ENCODE measurements around the gene SPC24.
"Not testable (repeated sequence)": the region's sequence is repeated elsewhere in the genome, so short reads cannot be mapped to it uniquely, and the experiment has no call there.

DNA sequence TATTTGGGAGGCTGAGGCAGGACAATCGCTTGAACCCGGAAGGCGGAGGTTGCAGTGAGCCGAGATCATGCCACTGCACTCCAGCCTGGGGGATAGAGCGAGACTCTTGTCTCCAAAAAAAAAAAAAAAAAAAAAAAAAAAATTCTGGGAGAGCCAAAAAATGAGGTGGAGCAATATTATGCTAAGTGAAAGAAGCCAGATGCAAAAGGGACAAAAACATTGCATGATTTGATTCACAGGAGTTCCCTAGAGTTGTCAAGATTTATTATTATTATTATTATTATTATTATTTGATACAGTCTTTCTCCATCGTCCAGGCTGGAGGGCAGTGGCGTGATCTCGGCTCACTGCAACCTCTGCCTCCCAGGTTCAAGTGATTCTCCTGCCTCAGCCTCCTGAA is 25.4 kb upstream of the SPC24 start:
- TF ChIP-seq, protein P1, sequence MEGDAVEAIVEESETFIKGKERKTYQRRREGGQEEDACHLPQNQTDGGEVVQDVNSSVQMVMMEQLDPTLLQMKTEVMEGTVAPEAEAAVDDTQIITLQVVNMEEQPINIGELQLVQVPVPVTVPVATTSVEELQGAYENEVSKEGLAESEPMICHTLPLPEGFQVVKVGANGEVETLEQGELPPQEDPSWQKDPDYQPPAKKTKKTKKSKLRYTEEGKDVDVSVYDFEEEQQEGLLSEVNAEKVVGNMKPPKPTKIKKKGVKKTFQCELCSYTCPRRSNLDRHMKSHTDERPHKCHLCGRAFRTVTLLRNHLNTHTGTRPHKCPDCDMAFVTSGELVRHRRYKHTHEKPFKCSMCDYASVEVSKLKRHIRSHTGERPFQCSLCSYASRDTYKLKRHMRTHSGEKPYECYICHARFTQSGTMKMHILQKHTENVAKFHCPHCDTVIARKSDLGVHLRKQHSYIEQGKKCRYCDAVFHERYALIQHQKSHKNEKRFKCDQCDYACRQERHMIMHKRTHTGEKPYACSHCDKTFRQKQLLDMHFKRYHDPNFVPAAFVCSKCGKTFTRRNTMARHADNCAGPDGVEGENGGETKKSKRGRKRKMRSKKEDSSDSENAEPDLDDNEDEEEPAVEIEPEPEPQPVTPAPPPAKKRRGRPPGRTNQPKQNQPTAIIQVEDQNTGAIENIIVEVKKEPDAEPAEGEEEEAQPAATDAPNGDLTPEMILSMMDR (IDR thresholded peaks at IDR 0.05; ENCODE audit: poor library complexity) = not testable (repeated sequence)
- TF ChIP-seq EZH2 (IDR thresholded peaks at IDR 0.05; ENCODE audit: borderline replicate concordance) = not testable (repeated sequence)
